Measurements from ENCODE around the gene DBP.

GRCh38 chr19:48606463-48607358 lies 30.5 kb downstream of the DBP start, which contains the start of gene SPACA4:
- no peak for TF ChIP-seq CTCF (IDR thresholded peaks at IDR 0.05)
- no peak for TF ChIP-seq POLR2A (IDR thresholded peaks at IDR 0.05)
